Mammary epithelial cell (primary cell): Measurements from ENCODE around the gene ZFP69B.

Experiments
- CTCF ChIP-seq, 2 donors: IDR thresholded peaks in 1 of 2; conservative IDR thresholded peaks in 1 of 2; 2 replicates each; pipeline ENCODE4 v1.5.1; 2011 to 2012; ENCODE audit warnings: inconsistent platforms in 2 of 2, low read length in 2 of 2, mild to moderate bottlenecking in 2 of 2, control low read depth in 1 of 2, low read depth in 1 of 2; ENCODE audit not compliant: insufficient read depth in 1 of 2; ENCODE audit errors: extremely low read depth in 1 of 2
- EZH2 ChIP-seq: IDR thresholded peaks from 2 replicates; pipeline ENCODE4 v1.6.1; 2012; ENCODE audit warnings: low read length, inconsistent platforms, borderline replicate concordance

DNA sequence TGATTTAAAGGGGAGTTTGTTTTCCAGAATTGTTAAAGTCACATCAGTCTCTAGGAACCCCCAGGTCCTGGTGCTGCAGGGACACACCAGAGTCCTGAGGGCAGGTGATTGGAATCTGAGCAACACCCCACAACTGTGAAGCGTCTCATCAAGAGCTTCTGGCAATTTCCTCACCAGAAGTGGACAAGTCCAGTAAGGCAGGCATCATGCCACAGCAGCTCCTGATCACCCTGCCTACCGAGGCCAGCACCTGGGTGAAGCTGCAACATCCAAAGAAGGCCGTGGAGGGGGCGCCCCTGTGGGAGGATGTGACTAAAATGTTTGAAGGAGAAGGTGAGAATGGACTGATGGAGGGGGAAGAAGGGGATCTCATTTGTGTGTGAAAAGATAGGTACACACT lies 28.9 kb downstream of the ZFP69B start:
- no peak for TF ChIP-seq CTCF (conservative IDR thresholded peaks at IDR 0.05 in 1 of 2, IDR thresholded peaks at IDR 0.05 in 1 of 2; ENCODE audit: extremely low read depth in 1 of 2, insufficient read depth in 1 of 2, low read depth in 1 of 2, low read length in 2 of 2)
- no peak for TF ChIP-seq EZH2
